PFSK-1 (cell line): ENCODE data around the gene CHRNA9.

Source experiments
- POLR2AphosphoS5 ChIP-seq: IDR thresholded peaks from 2 replicates; pipeline ENCODE4 v1.6.1; 2012; ENCODE audit warnings: low read depth, mild to moderate bottlenecking, control low read depth, low read length, moderate library complexity
- REST ChIP-seq, 2 experiments: IDR thresholded peaks; 2 replicates each; pipeline versions ENCODE4 v1.6.1 to v1.8.0; 2011 to 2012; ENCODE audit warnings: low read depth in 2 of 2, low read length in 2 of 2, control low read depth in 1 of 2, inconsistent platforms in 1 of 2, mild to moderate bottlenecking in 1 of 2, moderate library complexity in 1 of 2; ENCODE audit not compliant: insufficient read depth in 1 of 2
- SIN3A ChIP-seq: IDR thresholded peaks from 2 replicates; pipeline ENCODE4 v1.6.1; 2012; ENCODE audit warnings: mild to moderate bottlenecking, low read length, moderate library complexity, borderline replicate concordance; ENCODE audit not compliant: insufficient read depth
- TAF1 ChIP-seq: IDR thresholded peaks from 2 replicates; pipeline ENCODE4 v1.6.1; 2012; ENCODE audit warnings: low read length, control low read depth, borderline replicate concordance; ENCODE audit not compliant: insufficient read depth

- TF ChIP-seq POLR2AphosphoS5 (no peak), TAF1 (no peak), SIN3A (no peak), REST (IDR thresholded peaks at IDR 0.05; ENCODE audit: insufficient read depth in 1 of 2, low read depth in 2 of 2, low read length in 2 of 2) (no peak)
Measured at GRCh38 chr4:40373636-40374035, 38.5 kb downstream of the CHRNA9 start.
